ENCODE results near the gene GATB. TPM values are rescaled to one million over a fixed set of nuclear protein-coding genes. Genes with fewer than 3 reads are reported as not detected.

The GATB gene
- 17.2 and 18.3 TPM in 2 replicates for total RNA-seq (ENCODE audit: low replicate concordance)

- TF ChIP-seq CTCF (IDR thresholded peaks at IDR 0.05; ENCODE audit: insufficient read depth, low read length) = peak; percentile 65
- DNase-seq (ENCODE audit: low read depth) = peak; percentile 97
These were observed at the start of gene GATB for GRCh38 chr4:151760712-151761661. GATB (minus strand) TSS chr4:151761007; CDS start chr4:151760982, 25 bp downstream.

GRCh38 chr4:151810476-151810875 lies 49.7 kb upstream of the GATB start:
- H3K4me3 ChIP-seq (ENCODE audit: low read depth, low read length) = no peak overlapping the region
- DNase-seq (ENCODE audit: low read depth) = no peak
- no peak for TF ChIP-seq CTCF (IDR thresholded peaks at IDR 0.05; ENCODE audit: insufficient read depth, low read length)

More at GRCh38 chr4:151760712-151761661, at the start of gene GATB:
- H3K4me3 ChIP-seq (ENCODE audit: low read depth, low read length) = peak within 1 kb of the TSS; percentile 94

GRCh38 chr4:151809716-151810115 lies 48.9 kb upstream of the GATB start:
- no peak for TF ChIP-seq CTCF (IDR thresholded peaks at IDR 0.05; ENCODE audit: insufficient read depth, low read length)
- DNase-seq (ENCODE audit: low read depth) = no peak
- no peak overlapping the region for H3K4me3 ChIP-seq (ENCODE audit: low read depth, low read length)

- no peak for TF ChIP-seq CTCF (IDR thresholded peaks at IDR 0.05; ENCODE audit: insufficient read depth, low read length)
- DNase-seq (ENCODE audit: low read depth) = no peak
- no peak overlapping the region for H3K4me3 ChIP-seq (ENCODE audit: low read depth, low read length)
These were observed 47.7 kb upstream of the GATB start for GRCh38 chr4:151808542-151808941.

GRCh38 chr4:151808120-151808529 lies 47.3 kb upstream of the GATB start:
- no peak for DNase-seq (ENCODE audit: low read depth)
- no peak overlapping the region for H3K4me3 ChIP-seq (ENCODE audit: low read depth, low read length)
- TF ChIP-seq CTCF (IDR thresholded peaks at IDR 0.05; ENCODE audit: insufficient read depth, low read length) = no peak

GRCh38 chr4:151807220-151807619 lies 46.4 kb upstream of the GATB start:
- no peak for TF ChIP-seq CTCF (IDR thresholded peaks at IDR 0.05; ENCODE audit: insufficient read depth, low read length)
- no peak overlapping the region for H3K4me3 ChIP-seq (ENCODE audit: low read depth, low read length)
- DNase-seq (ENCODE audit: low read depth) = no peak

Measured in fibroblast of the aortic adventitia (primary cell).